Uterus (tissue), 2 donors: ENCODE measurements around the gene SIPA1L3.

ENCODE experiments used
- CTCF ChIP-seq, 4 experiments: fragments of 200-600 bp in 2 of 4; fragments of 450-650 bp in 2 of 4; sonication (generic) in 2 of 4; IDR thresholded peaks; one replicate each; pipeline ENCODE4 v1.5.1; 2016 to 2019; ENCODE audit warnings: antibody characterized with exemption in 4 of 4, mild to moderate bottlenecking in 2 of 4, moderate library complexity in 1 of 4
- POLR2A ChIP-seq, 2 donors: fragments of 450-650 bp; IDR thresholded peaks; one replicate each; pipeline ENCODE4 v1.6.1; 2016; ENCODE audit warnings: antibody characterized with exemption in 2 of 2, mild to moderate bottlenecking in 1 of 2, moderate library complexity in 1 of 2

DNA sequence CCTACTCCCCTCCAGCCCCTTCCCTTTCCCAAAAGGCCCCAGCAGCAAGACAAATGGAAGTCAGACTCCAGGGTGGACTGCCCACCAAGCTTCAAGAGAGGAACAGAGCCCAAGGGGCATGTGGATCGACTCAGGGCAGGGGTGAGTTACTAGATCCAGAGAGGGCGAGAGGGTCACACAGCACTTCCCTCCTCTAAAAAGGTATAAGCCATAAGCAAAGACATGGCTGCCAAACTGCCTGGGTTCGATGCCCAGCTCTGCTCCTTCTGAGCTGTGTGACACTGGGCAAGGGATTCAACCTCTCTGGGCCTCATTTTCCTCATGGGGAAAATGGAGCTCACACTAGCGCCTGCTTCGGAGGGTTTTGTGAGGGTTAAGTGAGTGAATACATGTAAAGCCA lies 345.4 kb downstream of the SIPA1L3 start:
- TF ChIP-seq CTCF (IDR thresholded peaks at IDR 0.05) (no peak), POLR2A (IDR thresholded peaks at IDR 0.05) (no peak)
